Stimulated activated CD8-positive, alpha-beta memory T cell treated with anti-CD3 and anti-CD28 coated beads, Interleukin-2, amount 100 ng/mL, for 1 hour (primary cell): ENCODE data around the gene TIMM23B.
"Not testable (repeated sequence)": the region's sequence is repeated elsewhere in the genome, so short reads cannot be mapped to it uniquely, and the experiment has no call there.

Experiments used
- DNase-seq, 2 donors: peaks; one replicate each; pipeline ENCODE4 v3.0.0-alpha.2; 2020; ENCODE audit warnings: low read depth in 2 of 2

Gene TIMM23B

DNA sequence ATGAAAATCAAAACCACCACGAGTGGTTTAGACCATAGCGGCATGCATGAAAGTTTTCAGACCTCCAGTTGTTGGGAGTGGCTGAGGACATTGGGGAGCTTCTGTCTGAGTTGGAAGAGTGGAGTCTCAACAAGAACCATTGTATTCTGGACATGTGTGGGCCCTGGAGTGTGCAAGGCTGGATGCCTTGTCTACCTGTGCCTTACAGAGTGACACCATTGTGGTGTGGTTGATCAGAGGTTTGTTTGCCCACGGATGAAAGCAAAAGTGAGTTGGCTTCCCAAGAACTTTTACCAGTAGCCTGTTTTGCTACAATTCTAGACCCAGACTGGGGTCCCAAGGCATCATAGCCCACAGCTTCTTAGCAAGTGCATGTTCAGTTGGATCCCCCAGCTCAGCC, 35.9 kb downstream of the TIMM23B start:
- not testable (repeated sequence) for DNase-seq

DNA sequence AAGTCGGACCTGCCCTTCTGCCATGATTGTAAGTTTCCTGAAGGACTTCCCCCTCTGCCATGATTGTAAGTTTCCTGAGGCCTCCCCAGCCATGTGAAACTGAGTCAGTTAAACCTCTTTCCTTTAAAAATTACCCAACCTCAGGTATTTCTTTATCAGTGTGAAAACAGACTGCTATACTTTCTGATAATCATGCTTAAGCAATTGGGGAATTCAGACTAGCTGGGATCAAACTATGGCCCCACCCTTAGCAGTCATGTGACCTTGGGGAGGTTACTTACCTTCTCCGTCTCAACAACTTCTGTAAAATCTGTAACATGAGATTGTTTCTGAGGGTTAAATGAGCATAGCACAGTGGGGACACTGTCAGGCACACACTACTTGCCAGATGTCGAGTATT, 45.4 kb downstream of the TIMM23B start:
- not testable (repeated sequence) for DNase-seq

DNA sequence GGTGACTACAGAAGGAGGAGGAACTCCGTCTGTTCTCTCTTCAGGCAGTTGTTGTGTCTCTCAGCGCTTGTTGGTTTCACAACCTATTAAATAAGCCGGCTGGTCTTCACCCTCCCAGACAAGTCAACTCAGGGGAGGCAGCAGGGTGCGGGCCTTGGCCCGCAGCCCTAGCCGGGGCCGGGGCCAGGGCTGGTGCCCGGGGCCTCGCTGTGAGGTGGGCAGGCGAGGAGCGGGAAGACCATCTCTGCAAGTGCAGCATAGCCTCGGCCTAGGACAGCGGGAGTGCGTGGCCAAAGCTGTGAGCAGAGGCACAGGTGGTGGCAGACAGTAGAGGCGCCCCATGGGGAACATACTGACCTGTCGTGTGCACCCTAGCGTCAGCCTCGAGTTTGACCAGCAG, 46.5 kb downstream of the TIMM23B start, which contains the start of gene AGAP6:
TSS of gene AGAP6 (plus strand) at position 31 of the 400 bp plus-strand sequence. CDS start at position 341, 310 bp downstream.
- not testable (repeated sequence) for DNase-seq

DNA sequence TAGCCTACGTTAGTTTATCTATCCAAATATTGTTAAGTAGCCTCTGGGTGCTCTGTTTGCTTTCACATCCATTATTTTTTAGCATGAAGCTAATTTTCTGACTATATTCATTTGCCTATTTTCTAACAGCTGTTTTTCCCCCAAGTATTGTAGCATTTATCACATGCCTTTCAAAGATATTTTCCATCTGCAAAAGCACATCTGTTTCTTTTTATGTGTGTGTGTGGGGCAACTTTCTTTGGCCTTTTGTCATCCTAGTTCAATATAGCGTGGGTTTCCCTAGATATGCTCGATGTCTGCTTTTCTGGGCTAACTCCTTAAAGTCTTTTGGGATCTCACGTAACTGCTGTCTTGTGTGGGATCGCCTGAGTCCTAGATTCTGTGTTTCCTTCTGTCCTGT, 53.5 kb downstream of the TIMM23B start:
- DNase-seq = not testable (repeated sequence)

DNA sequence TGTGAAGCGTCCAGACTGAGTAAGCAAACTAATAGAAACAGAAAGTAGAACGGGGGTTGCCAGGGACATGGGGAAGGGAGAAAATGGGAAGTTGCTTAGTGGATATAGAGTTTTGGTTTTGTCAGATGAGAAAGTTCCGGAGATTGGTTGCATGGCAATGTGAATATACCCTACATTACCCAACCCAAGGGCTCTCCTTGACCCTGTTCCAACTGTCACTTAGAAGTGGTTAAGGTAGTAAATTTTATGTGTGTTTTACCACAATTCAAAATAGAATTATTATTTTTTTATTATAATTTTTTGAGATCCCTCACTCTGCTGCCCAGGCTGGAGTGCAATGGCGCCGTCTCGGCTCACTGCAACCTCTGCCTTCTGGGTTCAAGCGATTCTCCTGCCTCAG, 72.2 kb downstream of the TIMM23B start:
- not testable (repeated sequence) for DNase-seq

DNA sequence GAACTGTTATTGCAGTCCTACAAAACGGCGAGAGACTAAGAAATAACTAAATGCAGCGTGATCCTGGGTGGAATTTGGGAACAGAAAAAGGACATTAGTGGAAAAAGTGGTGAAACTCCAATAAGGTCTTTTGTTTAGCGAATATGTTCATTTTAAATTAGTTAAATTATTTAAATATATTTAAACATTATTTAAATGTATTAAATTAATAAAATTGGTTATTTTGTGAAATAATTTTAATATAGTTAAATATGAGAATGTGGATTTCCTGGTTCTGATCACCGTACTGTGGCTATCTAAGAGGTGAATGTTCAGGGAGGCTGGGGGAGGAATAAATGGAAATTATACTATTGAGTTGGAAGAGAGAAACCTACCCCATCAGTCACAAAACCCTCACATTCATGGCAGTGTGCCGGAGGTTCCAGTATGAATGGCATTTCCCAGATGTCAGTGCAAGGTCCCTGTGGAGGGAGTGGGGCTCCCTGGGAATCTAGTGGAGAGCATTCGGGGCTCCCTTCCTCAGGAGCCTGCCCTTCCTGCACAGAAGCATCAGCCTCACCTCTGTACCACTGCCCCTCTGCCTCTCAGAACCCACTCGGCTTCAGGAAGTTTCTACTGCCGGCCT, 73.9 kb downstream of the TIMM23B start:
- DNase-seq = not testable (repeated sequence)

DNA sequence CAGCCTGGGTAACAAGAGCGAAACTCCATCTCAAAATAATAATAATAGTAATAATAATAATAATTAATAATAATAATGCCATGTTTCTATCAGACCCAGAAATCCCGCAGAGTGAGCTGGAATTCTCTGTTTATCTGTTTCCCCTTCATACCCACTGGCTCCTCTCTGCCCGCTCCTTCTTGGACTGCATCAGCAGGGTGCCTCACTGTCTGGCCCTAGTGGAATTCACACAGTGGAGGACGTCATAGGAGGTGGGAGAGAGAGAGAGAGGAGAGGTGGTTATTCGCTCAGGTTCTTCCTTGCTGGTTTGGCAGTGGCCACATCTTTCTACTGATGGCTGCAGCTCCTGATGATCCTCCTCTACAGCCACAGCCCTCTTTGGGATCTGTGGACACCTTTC, 75.1 kb downstream of the TIMM23B start:
- DNase-seq = not testable (repeated sequence)

DNA sequence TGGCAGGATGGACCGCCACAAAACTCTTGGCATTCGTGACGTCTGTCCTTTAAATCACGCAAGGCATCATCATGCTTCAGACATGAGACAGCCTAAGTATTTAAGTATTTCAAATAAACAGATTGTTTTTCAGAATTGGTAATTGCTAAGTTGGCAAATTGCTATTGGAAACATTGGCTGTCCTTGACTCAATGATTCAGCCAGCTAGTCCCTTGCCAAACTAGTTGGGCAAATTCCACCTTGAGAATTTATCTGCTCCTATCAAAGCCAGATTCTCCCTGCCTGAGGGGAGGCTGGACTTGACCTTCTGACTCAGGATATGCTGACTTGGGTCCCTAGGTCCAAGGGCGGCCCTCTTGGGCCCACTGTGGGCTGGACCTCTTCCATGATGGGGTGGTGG, 75.8 kb downstream of the TIMM23B start:
- DNase-seq = not testable (repeated sequence)

DNA sequence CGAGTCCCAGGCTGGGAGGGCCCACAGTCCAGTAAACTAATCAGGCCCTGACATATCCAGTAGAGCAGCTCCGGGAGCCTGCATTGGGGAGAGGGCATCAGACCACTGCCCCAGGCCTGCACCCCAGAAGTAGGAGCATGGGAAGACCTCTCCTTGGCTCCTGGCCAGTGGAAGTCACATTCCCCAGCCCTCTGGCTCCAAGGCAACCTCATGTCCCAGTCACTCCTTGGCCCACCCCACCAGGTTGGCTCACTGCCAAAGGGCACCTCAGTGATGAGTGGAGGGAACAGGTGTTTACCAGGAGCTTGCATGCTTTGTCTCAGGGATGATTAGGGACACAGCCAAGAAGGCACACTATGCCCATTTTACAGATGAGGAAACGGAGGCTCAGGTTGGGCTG, 77.4 kb downstream of the TIMM23B start:
- not testable (repeated sequence) for DNase-seq

DNA sequence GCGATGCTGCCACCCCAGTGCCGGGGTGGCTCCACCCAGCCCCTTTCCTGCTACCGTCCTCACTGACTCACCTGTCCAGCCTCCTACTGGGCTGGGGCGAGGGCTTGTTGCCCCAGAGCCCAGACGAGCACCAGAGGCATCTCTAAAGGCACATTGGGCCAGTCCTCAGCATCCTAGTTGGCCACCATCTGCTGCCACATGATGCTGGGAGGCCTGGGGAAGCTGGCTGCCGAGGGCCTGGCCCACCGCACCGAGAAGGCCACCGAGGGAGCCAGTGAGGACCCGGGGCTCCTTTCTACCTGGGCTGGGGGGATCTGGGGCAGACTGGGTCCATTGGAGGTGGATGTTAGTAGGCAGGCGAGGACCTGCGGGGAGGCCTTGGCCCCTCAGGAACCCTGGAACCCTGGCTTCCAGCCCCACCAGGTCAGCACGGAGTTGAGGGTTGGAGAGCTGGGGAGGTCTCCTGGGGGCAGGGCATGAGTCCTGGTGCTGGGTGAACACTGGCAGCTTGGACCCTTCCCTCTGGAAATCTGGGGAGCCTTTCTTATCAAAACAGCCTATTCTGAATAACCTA, 78.7 kb downstream of the TIMM23B start:
- not testable (repeated sequence) for DNase-seq

DNA sequence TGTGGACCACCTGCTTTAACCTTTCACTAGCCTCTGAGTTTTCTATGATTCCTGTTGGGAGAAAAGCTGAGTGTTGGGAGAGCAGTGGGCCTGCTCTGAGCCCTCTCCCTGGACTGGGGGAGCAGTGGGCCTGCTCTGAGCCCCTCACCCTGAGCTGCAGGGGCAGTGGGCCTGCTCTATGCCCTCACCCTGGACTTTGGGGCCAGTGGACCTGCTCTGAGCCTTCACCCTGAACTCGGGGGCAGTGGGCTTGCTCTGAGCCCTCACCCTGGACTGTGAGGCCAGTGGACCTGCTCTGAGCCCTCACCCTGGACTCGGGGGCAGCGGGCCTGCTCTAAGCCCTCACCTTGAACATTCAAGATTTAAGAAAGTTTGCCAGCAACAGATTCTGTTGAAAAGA, 79.8 kb downstream of the TIMM23B start:
- DNase-seq = no peak
